Neural cell (in vitro differentiated cells): ENCODE data around the gene DGKI. TPM values are rescaled to one million over a fixed set of nuclear protein-coding genes. Genes with fewer than 3 reads are reported as not detected.

Source experiments
- H2AFZ ChIP-seq: fragments of 200-600, 300-800 bp; sonication (generic), shearing (Covaris generic); 2 replicates; pipeline ENCODE4 v1.6.0; 2014; ENCODE audit warnings: low read depth, mild to moderate bottlenecking, antibody characterized with exemption, low read length, moderate library complexity
- H3F3A ChIP-seq: fragments of 200-600 bp; shearing (Covaris generic); 2 replicates; pipeline ENCODE4 v1.6.1; 2016; ENCODE audit warnings: mild to moderate bottlenecking, moderate library complexity, mixed read lengths, antibody characterized with exemption, low read length; ENCODE audit not compliant: insufficient read depth, poor library complexity, severe bottlenecking
- H3K27ac ChIP-seq: fragments of 200-600, 300-800 bp; sonication (generic), shearing (Covaris generic); 2 replicates; pipeline ENCODE4 v1.5.1; 2014; ENCODE audit warnings: mild to moderate bottlenecking, low read length, moderate library complexity
- H3K27me3 ChIP-seq: fragments of 300-800, 200-600 bp; sonication (generic), shearing (Covaris generic); 2 replicates; pipeline ENCODE4 v1.6.0; 2014; ENCODE audit warnings: mild to moderate bottlenecking, low read depth, low read length, moderate library complexity; ENCODE audit not compliant: insufficient read depth
- H3K36me3 ChIP-seq: fragments of 300-800, 200-600 bp; sonication (generic), shearing (Covaris generic); 2 replicates; pipeline ENCODE4 v1.5.1; 2014; ENCODE audit warnings: mild to moderate bottlenecking, antibody characterized with exemption, low read length, moderate library complexity; ENCODE audit not compliant: insufficient read depth
- H3K4me2 ChIP-seq: fragments of 300-800, 200-600 bp; sonication (generic), shearing (Covaris generic); 2 replicates; pipeline ENCODE4 v1.6.0; 2014; ENCODE audit warnings: mild to moderate bottlenecking, low read length
- H3K4me3 ChIP-seq: fragments of 300-800, 200-600 bp; sonication (generic), shearing (Covaris generic); 2 replicates; pipeline ENCODE4 v1.5.1; 2014; ENCODE audit warnings: mild to moderate bottlenecking, low read length, moderate library complexity
- H3K79me2 ChIP-seq: fragments of 200-600 bp; shearing (Covaris generic); replicated peaks from 2 replicates; pipeline ENCODE4 v1.6.0; 2014; ENCODE audit warnings: mild to moderate bottlenecking, low read length, moderate library complexity; ENCODE audit not compliant: insufficient read depth
- H3K9ac ChIP-seq: fragments of 300-800, 200-600 bp; sonication (generic), shearing (Covaris generic); 2 replicates; pipeline ENCODE4 v1.6.1; 2016; ENCODE audit warnings: mild to moderate bottlenecking, low read length, mixed read lengths
- H3K9me2 ChIP-seq: fragments of 200-600 bp; shearing (Covaris generic); 2 replicates; pipeline ENCODE4 v1.6.1; 2016; ENCODE audit warnings: mild to moderate bottlenecking, low read length, mixed read lengths; ENCODE audit not compliant: insufficient read depth
- H3K9me3 ChIP-seq: fragments of 200-600, 300-800 bp; sonication (generic), shearing (Covaris generic); 2 replicates; pipeline ENCODE4 v1.6.1; 2016; ENCODE audit warnings: mild to moderate bottlenecking, mixed run types, low read length, moderate library complexity, mixed read lengths
- H4K20me1 ChIP-seq: fragments of 200-600 bp; shearing (Covaris generic); 2 replicates; pipeline ENCODE4 v1.6.1; 2016; ENCODE audit warnings: mild to moderate bottlenecking, mixed run types; ENCODE audit not compliant: insufficient read depth
- CTCF ChIP-seq: fragments of 450-650 bp; IDR thresholded peaks from 2 replicates; pipeline ENCODE4 v1.5.1; 2014; ENCODE audit warnings: antibody characterized with exemption, mild to moderate bottlenecking, moderate library complexity; ENCODE audit not compliant: poor library complexity, severe bottlenecking
- EP300 ChIP-seq: fragments of 450-650 bp; conservative IDR thresholded peaks from 2 replicates; pipeline ENCODE4 v1.6.1; 2014; ENCODE audit warnings: antibody characterized with exemption, mild to moderate bottlenecking, moderate library complexity; ENCODE audit not compliant: poor library complexity, severe bottlenecking
- EZH2 ChIP-seq: fragments of 200-600, 300-800 bp; shearing (Covaris generic), sonication (generic); IDR thresholded peaks from 2 replicates; pipeline ENCODE4 v1.6.1; 2014; ENCODE audit warnings: antibody characterized with exemption, low read length, borderline replicate concordance, mild to moderate bottlenecking; ENCODE audit not compliant: insufficient read depth, poor library complexity, severe bottlenecking
- MXI1 ChIP-seq: fragments of 450-650 bp; conservative IDR thresholded peaks from 2 replicates; pipeline ENCODE4 v1.6.1; 2014; ENCODE audit warnings: antibody characterized with exemption, mild to moderate bottlenecking; ENCODE audit not compliant: poor library complexity, severe bottlenecking
- POLR2AphosphoS5 ChIP-seq: IDR thresholded peaks from 2 replicates; pipeline ENCODE4 v1.6.1; 2012
- RAD21 ChIP-seq: fragments of 450-650 bp; conservative IDR thresholded peaks from 2 replicates; pipeline ENCODE4 v1.6.1; 2014; ENCODE audit warnings: antibody characterized with exemption, mild to moderate bottlenecking, moderate library complexity
- REST ChIP-seq: IDR thresholded peaks from 2 replicates; pipeline ENCODE4 v1.6.1; 2012; ENCODE audit warnings: borderline replicate concordance
- SMC3 ChIP-seq: fragments of 450-650 bp; conservative IDR thresholded peaks from 2 replicates; pipeline ENCODE4 v1.6.1; 2014; ENCODE audit warnings: antibody characterized with exemption, mild to moderate bottlenecking, moderate library complexity; ENCODE audit not compliant: poor library complexity
- TAF1 ChIP-seq: IDR thresholded peaks from 2 replicates; pipeline ENCODE4 v1.6.1; 2012; ENCODE audit warnings: low read depth
- polyA plus RNA-seq: library from polyadenylated mRNA; depleted of rRNA; stranded (reverse); fragments of >200 nt; gene quantifications from 2 replicates; pipeline ENCODE4 v1.2.3, GENCODE V29; 2014

The DGKI gene
- polyA plus RNA-seq, 1 donor from 2014 or later = 15.8 TPM

GRCh38 chr7:137878333-137878961, 31.7 kb upstream of the DGKI start (continued):
- TF ChIP-seq POLR2AphosphoS5 = no peak
- TF ChIP-seq RAD21 = no peak
- TF ChIP-seq MXI1 = no peak

GRCh38 chr7:137877027-137877675, 30.4 kb upstream of the DGKI start:
- no peaks in the 10 kb centered on the region for H3K36me3 ChIP-seq

More at GRCh38 chr7:137877027-137877675, 30.4 kb upstream of the DGKI start:
- Histone ChIP-seq H3K9ac (no peak overlapping the region), H3K9me2 (no peaks in the 10 kb centered on the region), H3K79me2 (no peaks in the 10 kb centered on the region), H3K27me3 (no peaks in the 10 kb centered on the region), H3K4me2 (no peak overlapping the region), H4K20me1 (no peaks in the 10 kb centered on the region), H2AFZ (no peak overlapping the region), H3F3A (no peaks in the 10 kb centered on the region), H3K9me3 (no peaks in the 10 kb centered on the region), H3K4me3 (no peak overlapping the region), H3K27ac (no peak overlapping the region)
- TF ChIP-seq REST (no peak), RAD21 (no peak), SMC3 (no peak), POLR2AphosphoS5 (no peak), CTCF (no peak), MXI1 (no peak), EZH2 (no peak), EP300 (no peak), TAF1 (no peak)
